Activated CD4-positive, alpha-beta T cell treated with anti-CD3 and anti-CD28 coated beads, Interleukin-2, amount 10 ng/mL, durations not matched to agents 24 days and 14 days (primary cell): ENCODE measurements around the gene KIF2A. TPM values are rescaled to one million over a fixed set of nuclear protein-coding genes. Genes with fewer than 3 reads are reported as not detected.
A peak's percentile ranks its signal among the peaks of the same experiment; 100 is the strongest.

ENCODE experiments used
- DNase-seq: peaks from one replicate; pipeline ENCODE4 v3.0.0; 2022
- H3K27ac Mint-ChIP-seq: one replicate; pipeline ENCODE4 v1.8.0; 2022; ENCODE audit warnings: mild to moderate bottlenecking, mixed read lengths
- H3K27me3 Mint-ChIP-seq: one replicate; pipeline ENCODE4 v1.8.0; 2022; ENCODE audit warnings: mixed read lengths
- H3K36me3 Mint-ChIP-seq: one replicate; pipeline ENCODE4 v1.8.0; 2022; ENCODE audit warnings: low read depth, mild to moderate bottlenecking, mixed read lengths
- H3K4me1 Mint-ChIP-seq: one replicate; pipeline ENCODE4 v1.8.0; 2021; ENCODE audit warnings: mixed read lengths
- H3K4me3 Mint-ChIP-seq: one replicate; pipeline ENCODE4 v1.8.0; 2022; ENCODE audit warnings: mild to moderate bottlenecking, moderate library complexity, mixed read lengths
- H3K9me3 Mint-ChIP-seq: one replicate; pipeline ENCODE4 v1.8.0; 2021; ENCODE audit warnings: mixed read lengths
- intact Hi-C: fragments of 100-400 bp; cut with micrococcal nuclease; formaldehyde crosslinking; loops from one replicate; pipeline ENCODE4 v1.15.1; 2023
- total RNA-seq: library from RNA; stranded (reverse); gene quantifications from 2 replicates; pipeline ENCODE4 v1.2.3, GENCODE V29; 2022

The KIF2A gene
- total RNA-seq, result 238 and 244 TPM in 2 replicates

DNA sequence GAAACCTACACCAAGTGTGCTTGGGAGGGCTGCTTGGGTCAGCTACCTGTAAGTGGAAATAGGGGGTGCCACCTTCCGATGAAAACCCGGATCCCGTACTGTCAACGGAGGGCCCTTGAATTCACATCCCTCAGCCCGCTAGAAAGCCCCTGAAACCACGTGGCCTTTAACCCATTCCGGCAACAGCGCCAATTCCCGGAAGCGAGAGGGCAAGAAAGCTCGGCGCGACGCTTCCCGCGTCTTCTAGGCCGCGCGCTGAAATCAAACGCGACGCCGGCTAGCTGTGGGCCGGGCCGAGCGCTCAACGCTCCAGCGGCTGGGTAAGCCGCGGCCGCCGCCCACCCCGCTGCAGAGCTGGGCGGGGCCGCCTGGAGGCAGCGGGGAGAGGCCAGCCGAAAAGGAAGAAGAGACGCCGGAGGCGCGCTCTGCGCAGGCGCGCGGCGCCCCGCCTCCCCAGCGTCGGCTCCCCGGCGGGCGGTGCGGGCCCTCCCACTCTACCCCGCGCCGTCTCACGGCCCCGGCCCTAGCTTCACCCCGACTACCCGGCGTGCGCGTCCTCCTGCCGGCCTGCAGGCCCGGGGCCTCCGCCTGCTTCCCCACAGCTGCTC lies at the start of gene KIF2A:
Gene KIF2A (plus strand): TSS at position 492 of the 608 bp plus-strand sequence. CDS start 267 bp downstream, outside the sequence.
- Mint-ChIP-seq H3K27ac (peak within 1 kb of the TSS; percentile 100), H3K36me3 (peaks cover 41% of the 10 kb centered on the region), H3K4me1 (peaks cover 51% of the 10 kb centered on the region), H3K27me3 (no peaks in the 10 kb centered on the region), H3K9me3 (no peaks in the 10 kb centered on the region), H3K4me3 (peak within 1 kb of the TSS; percentile 100)
- intact Hi-C loops, result loop anchor here (1.0 to 5.0 kb wide), 8 partner anchors 17 to 974 kb away; partner anchors contain the start of genes DIMT1 and ZSWIM6
- DNase-seq, result peak; percentile 98

DNA sequence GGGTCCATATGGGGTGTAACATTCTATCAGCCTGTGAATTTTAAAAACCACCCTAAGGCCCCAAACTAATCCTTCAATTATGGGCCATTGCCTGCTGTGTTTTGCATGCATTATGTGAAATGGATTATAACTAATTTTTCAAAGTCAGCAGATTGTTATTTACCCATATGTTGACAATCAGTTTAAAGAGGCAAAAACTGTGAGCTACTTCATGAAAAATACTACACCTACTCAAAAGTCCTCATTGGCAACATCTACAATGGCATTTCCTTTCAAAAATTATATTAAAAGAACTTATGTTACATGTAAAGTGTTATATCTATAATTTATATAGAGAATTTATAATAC lies 49.0 kb upstream of the KIF2A start:
- H3K27me3 Mint-ChIP-seq, result no peaks in the 10 kb centered on the region
- intact Hi-C loops, result loop anchor here (2.0 kb wide), 2 partner anchors 20 to 50 kb away; partner anchors contain the start of gene KIF2A
- H3K9me3 Mint-ChIP-seq, result peaks cover 28% of the 10 kb centered on the region

DNA sequence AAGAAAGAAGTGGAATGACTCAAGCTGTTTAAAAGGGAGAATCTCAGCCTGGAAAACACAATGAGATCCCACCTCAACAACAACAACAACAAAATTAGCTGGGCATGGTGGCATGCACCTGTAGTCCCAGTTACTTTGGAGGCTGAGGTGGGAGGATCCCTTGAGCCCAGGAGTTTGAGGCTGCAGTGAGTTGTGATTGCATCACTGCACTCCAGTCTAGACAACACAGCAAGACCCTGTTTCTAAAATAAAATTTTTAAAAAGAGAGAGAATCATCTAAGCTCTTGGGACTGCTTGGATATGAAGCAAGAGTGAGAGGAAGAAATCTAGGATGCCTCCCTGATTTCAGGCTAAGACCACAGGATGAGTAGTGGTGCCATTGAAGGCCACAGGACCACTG lies 47.4 kb upstream of the KIF2A start:
- H3K4me3 Mint-ChIP-seq, result no peak overlapping the region
- peak overlapping the region; percentile 19 for H3K27ac Mint-ChIP-seq
- H3K4me1 Mint-ChIP-seq, result peaks cover 53% of the 10 kb centered on the region
- intact Hi-C loops, result no loop called here
- no peaks in the 10 kb centered on the region for H3K27me3 Mint-ChIP-seq
- H3K36me3 Mint-ChIP-seq, result peaks cover 13% of the 10 kb centered on the region
- peaks cover 19% of the 10 kb centered on the region for H3K9me3 Mint-ChIP-seq
- DNase-seq, result no peak

More for the DNA sequence above, 49.0 kb upstream of the KIF2A start:
- Mint-ChIP-seq H3K36me3 (peaks cover 20% of the 10 kb centered on the region), H3K4me3 (peak overlapping the region; percentile 69), H3K27ac (peak overlapping the region; percentile 83), H3K4me1 (peaks cover 58% of the 10 kb centered on the region)
- no peak for DNase-seq

DNA sequence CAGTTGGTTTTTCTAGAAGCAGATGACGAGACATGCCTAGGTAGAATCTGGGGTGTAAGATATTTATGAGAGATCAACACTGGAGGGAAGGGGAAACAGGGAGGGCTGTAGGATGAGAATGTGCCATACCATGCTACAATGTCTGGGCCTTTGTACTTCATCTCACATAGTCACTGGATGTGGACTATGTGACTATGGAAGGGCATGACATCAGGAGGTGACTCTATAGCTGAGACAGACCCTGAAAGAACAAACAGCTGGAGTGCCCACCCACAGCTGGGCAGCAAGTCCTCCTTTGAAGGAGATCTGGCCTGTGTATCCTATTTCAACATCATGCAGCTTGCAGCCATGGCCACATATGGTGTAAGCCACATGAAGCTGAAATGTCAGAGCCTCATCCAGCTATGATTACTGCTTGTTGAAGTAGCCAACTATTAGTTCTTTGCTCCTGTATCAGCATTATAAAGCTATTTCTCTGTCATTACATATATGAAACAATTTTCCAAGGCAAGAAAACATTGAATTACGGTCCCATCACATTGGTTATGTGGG lies 46.2 kb upstream of the KIF2A start:
- Mint-ChIP-seq H3K27me3 (no peaks in the 10 kb centered on the region), H3K9me3 (peaks cover 10% of the 10 kb centered on the region), H3K4me3 (no peak overlapping the region), H3K4me1 (peaks cover 51% of the 10 kb centered on the region), H3K36me3 (peaks cover 6% of the 10 kb centered on the region), H3K27ac (no peak overlapping the region)
- DNase-seq, result no peak
- intact Hi-C loops, result no loop called here

DNA sequence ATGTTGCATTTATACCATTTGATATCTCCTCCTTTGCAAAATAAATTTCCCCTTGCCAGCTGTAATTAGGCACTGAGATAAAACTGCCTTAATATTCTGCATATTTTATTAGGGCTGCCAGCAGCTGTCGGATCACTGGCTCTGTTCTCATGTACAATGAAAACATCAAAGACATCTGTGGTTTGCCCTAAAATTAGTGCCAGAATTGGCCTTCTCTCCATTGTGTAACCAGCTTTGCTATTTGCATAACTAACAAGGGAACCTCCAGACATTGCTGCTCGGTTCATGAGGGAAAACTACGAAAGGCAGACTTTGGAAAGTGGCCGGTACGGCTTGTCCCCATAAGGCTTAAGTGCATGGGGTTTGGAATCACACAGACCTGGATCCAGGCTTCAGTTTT lies 45.5 kb upstream of the KIF2A start:
- intact Hi-C loops, result no loop called here
- H3K27ac Mint-ChIP-seq, result no peak overlapping the region
- H3K27me3 Mint-ChIP-seq, result no peaks in the 10 kb centered on the region
- no peak for DNase-seq
- H3K4me3 Mint-ChIP-seq, result no peak overlapping the region
- peaks cover 10% of the 10 kb centered on the region for H3K9me3 Mint-ChIP-seq
- H3K36me3 Mint-ChIP-seq, result peaks cover 6% of the 10 kb centered on the region
- H3K4me1 Mint-ChIP-seq, result peaks cover 52% of the 10 kb centered on the region

DNA sequence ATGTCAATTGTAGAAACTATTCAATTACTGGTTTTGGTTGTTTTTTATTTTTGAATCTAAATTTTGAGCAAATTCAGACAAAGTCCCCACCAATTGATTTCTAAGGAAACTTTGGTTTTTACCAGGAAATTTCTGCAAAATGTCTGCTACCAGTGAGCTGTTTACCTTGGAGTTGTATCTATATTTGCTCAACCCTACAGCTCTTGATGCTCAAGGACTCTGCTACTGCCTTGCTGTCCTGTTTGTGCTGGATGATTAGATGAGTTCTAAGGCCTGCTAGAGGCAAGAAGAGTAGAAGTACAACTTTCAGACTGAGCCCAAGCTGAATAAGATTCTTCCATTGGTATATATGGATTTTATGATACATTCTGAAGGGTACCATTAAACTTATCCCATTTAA lies 42.6 kb upstream of the KIF2A start:
- DNase-seq, result no peak
- Mint-ChIP-seq H3K36me3 (peaks cover 6% of the 10 kb centered on the region), H3K27me3 (no peaks in the 10 kb centered on the region), H3K4me1 (peaks cover 50% of the 10 kb centered on the region), H3K27ac (no peak overlapping the region), H3K4me3 (no peak overlapping the region), H3K9me3 (peaks cover 10% of the 10 kb centered on the region)
- intact Hi-C loops, result no loop called here

DNA sequence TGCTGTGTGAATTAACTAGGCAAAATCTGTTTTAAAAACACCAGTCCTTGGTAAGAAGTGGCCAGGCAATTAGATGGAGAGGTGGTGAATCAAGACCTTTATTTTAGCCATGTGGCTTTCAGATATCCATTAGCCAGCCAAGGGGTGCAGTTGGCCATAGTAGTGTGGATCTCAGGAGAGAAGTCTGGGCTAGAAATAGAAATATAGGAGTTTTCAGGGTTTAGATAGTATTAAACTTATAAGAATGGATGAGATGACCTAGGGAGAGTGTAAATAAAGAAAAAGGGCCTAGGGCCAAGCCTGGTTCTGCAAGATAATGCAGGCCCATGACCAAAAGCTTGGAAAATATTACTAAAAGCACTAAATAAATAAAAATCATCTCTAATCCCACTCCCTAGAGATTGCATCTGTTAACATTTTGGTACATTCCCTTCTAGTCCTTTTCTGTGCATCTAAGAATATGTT lies 40.3 kb upstream of the KIF2A start:
- no peak overlapping the region for H3K4me3 Mint-ChIP-seq
- peaks cover 4% of the 10 kb centered on the region for H3K9me3 Mint-ChIP-seq
- H3K4me1 Mint-ChIP-seq, result peaks cover 41% of the 10 kb centered on the region
- H3K27ac Mint-ChIP-seq, result no peak overlapping the region
- H3K36me3 Mint-ChIP-seq, result no peaks in the 10 kb centered on the region
- H3K27me3 Mint-ChIP-seq, result no peaks in the 10 kb centered on the region
- intact Hi-C loops, result no loop called here
- no peak for DNase-seq

DNA sequence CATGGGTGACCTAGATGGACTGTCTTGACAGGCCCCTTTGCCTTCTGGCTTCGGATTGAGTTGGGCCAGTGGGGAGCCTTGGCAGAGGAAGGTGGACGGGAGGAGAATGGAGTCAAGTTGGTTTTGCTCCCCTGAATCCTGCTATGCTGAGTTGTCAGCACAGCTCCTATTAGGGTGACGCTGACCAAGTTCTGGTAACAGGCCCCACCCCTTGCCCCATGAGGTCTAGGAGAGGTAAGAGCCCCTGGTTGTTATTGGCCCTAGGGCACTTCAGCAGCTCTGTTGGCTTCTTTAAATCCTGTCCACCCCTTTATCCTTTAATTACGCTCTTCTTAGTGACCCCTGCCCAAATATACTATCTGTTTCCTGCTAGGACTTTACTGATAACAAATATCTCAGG lies 39.4 kb upstream of the KIF2A start:
- Mint-ChIP-seq H3K4me1 (peaks cover 37% of the 10 kb centered on the region), H3K27me3 (no peaks in the 10 kb centered on the region), H3K36me3 (peaks cover 1% of the 10 kb centered on the region), H3K4me3 (no peak overlapping the region), H3K9me3 (peaks cover 9% of the 10 kb centered on the region), H3K27ac (no peak overlapping the region)
- intact Hi-C loops, result no loop called here
- no peak for DNase-seq

DNA sequence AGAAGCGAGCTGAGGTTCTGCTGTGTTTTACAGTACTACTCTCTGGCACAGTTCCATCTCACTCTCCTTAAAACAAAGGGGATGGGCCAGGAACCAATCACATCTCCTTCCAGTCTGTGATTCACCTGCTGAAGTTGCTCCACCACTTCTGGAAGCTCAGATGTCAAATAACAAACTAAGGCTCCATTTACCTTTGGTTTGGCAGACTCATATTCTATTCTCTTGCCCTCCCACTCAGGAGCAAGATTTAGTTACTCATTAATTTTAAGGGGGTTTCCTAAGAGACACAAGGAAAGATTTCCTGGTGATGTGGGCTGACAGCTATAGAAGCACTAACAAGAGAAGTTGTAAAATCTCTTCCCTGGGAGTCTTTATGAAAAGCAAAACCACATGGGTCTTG lies 37.8 kb upstream of the KIF2A start:
- Mint-ChIP-seq H3K27me3 (no peaks in the 10 kb centered on the region), H3K27ac (peak overlapping the region; percentile 81), H3K4me3 (peak overlapping the region; percentile 27), H3K36me3 (peaks cover 10% of the 10 kb centered on the region), H3K9me3 (peaks cover 14% of the 10 kb centered on the region), H3K4me1 (peaks cover 47% of the 10 kb centered on the region)
- no peak for DNase-seq
- intact Hi-C loops, result loop anchor here (1.0 kb wide), 2 partner anchors 12 to 17 kb away; no protein-coding TSS in a partner anchor

DNA sequence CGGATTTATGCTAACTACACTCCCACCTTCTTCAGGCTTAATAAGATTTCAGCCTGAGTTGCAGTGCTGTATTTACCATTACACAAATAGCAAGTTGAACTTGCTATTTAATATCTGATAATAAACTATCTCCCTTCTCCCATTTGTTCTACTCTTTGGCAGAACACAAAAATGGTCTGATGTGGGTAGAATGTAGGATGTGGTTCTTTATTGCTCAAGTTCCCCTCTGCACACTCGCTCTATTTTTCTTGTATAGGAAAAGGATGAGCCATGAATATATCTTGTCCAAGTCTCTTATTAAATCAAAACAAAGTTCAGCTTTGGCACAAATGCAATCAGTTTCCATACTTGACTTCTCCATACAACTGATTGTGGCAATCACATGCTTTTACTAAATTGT lies 37.2 kb upstream of the KIF2A start:
- intact Hi-C loops, result loop anchor here (1.0 kb wide), 2 partner anchors 12 to 17 kb away; no protein-coding TSS in a partner anchor
- H3K9me3 Mint-ChIP-seq, result peaks cover 14% of the 10 kb centered on the region
- H3K36me3 Mint-ChIP-seq, result peaks cover 13% of the 10 kb centered on the region
- no peaks in the 10 kb centered on the region for H3K27me3 Mint-ChIP-seq
- H3K4me1 Mint-ChIP-seq, result peaks cover 48% of the 10 kb centered on the region
- H3K27ac Mint-ChIP-seq, result peak overlapping the region; percentile 12
- no peak for DNase-seq
- H3K4me3 Mint-ChIP-seq, result peak overlapping the region; percentile 3

DNA sequence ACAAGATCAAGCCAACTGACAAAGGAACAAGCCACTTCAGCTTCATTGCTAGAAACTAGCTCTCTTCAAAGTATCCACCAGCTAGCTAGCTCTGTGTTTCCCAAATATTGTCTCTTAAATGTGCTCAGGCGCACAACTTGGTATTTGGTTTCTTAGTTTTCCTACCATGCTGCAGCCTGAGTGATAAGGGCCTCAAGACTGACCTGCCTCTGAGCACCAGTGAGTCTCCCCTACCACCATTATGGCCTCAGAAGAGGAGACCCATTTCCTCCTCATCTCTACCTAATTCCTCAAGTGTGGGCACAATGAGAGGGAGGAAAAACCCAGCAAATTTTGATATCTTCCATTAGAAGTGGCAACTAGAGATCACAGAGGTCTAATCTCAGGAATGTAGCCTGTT lies 34.6 kb upstream of the KIF2A start:
- H3K27ac Mint-ChIP-seq, result no peak overlapping the region
- H3K4me3 Mint-ChIP-seq, result no peak overlapping the region
- no peaks in the 10 kb centered on the region for H3K27me3 Mint-ChIP-seq
- H3K36me3 Mint-ChIP-seq, result peaks cover 15% of the 10 kb centered on the region
- peaks cover 14% of the 10 kb centered on the region for H3K9me3 Mint-ChIP-seq
- intact Hi-C loops, result no loop called here
- DNase-seq, result no peak
- peaks cover 42% of the 10 kb centered on the region for H3K4me1 Mint-ChIP-seq

DNA sequence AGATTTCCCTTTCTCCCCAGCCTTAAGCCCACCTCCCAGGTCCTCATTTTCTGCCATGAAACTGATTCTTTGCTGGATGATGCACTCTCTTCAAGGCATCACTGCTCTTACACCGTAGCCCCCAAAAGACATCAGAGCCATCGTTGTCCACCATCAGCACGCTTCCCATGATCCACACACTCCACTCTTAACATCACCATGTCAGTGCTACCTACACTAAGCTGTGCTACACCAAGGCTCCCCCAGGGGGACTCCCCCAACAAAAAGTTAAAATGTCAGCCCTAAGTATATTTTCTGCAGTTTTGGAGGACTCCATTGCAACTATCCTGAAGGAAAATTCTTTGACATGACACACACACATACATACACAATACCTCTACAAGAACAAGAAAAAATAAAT lies 34.1 kb upstream of the KIF2A start:
- Mint-ChIP-seq H3K27me3 (no peaks in the 10 kb centered on the region), H3K4me1 (peaks cover 41% of the 10 kb centered on the region), H3K36me3 (peaks cover 15% of the 10 kb centered on the region), H3K27ac (peak overlapping the region; percentile 72), H3K4me3 (no peak overlapping the region), H3K9me3 (peaks cover 14% of the 10 kb centered on the region)
- DNase-seq, result no peak
- intact Hi-C loops, result no loop called here

DNA sequence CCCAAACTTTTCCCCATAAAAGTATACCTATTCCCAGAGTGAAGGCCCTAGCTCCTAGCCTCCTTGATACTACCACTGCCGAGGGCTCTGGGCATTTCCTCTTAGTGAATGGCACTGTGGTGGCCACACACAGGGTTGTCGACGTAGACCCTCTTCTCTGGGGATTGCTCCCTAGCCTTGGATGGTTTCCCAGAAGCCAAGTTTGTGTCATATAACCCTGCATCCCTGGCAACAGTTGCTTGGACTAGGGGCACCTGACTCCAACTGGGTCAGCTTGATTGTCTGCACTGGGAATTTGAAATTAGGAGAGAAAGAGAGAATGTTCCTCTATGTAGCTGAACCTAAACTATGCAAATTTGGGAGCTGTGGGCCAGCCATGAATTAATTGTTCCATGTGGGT lies 32.3 kb upstream of the KIF2A start:
- DNase-seq, result no peak
- Mint-ChIP-seq H3K4me1 (peaks cover 42% of the 10 kb centered on the region), H3K9me3 (peaks cover 13% of the 10 kb centered on the region), H3K27ac (no peak overlapping the region), H3K36me3 (peaks cover 16% of the 10 kb centered on the region), H3K27me3 (no peaks in the 10 kb centered on the region), H3K4me3 (no peak overlapping the region)
- intact Hi-C loops, result no loop called here

DNA sequence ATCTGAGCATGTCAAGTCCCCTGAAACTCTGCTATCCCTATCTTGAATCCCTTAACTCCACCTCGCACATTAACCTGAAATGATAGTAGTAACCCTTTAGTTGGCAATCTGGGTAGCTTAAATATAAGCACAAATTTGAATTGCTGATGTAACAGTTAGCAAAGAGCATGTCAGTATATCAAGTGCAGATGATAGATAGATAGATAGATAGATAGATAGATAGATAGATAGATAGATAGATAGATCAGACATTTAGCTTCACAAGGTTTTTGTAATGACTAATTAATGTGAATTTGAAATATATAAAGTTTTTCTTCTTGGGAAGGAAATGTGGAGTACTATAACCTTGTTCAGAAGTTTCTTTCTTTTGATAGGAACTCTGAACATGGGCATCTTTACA lies 30.4 kb upstream of the KIF2A start:
- no peak overlapping the region for H3K27ac Mint-ChIP-seq
- intact Hi-C loops, result no loop called here
- peaks cover 48% of the 10 kb centered on the region for H3K4me1 Mint-ChIP-seq
- peaks cover 19% of the 10 kb centered on the region for H3K36me3 Mint-ChIP-seq
- no peaks in the 10 kb centered on the region for H3K27me3 Mint-ChIP-seq
- no peak overlapping the region for H3K4me3 Mint-ChIP-seq
- peaks cover 16% of the 10 kb centered on the region for H3K9me3 Mint-ChIP-seq
- DNase-seq, result no peak
